Thoracic aorta (tissue), 2 donors: ENCODE results near the gene MRPS34. TPM values are rescaled to one million over a fixed set of nuclear protein-coding genes. Genes with fewer than 3 reads are reported as not detected.

ENCODE experiments used
- ATAC-seq: fragments of 150-250 bp; one replicate; pipeline ENCODE4 v1.8.0; 2017; ENCODE audit warnings: low read depth; ENCODE audit not compliant: insufficient number of reproducible peaks, low FRiP score
- DNase-seq: peaks from one replicate; pipeline ENCODE4 v3.0.0-alpha.2; 2020; ENCODE audit warnings: low spot score
- H3K27ac ChIP-seq, 2 donors: fragments of 200-600 bp; sonication (generic); 1 replicate in 1 of 2; 2 replicates in 1 of 2; pipeline ENCODE4 v1.5.1; 2016; ENCODE audit warnings: mild to moderate bottlenecking in 2 of 2, moderate library complexity in 2 of 2
- H3K27me3 ChIP-seq: fragments of 200-600 bp; sonication (generic); replicated peaks from 2 replicates; pipeline ENCODE4 v1.6.0; 2016; ENCODE audit warnings: mild to moderate bottlenecking; ENCODE audit not compliant: insufficient read depth
- H3K36me3 ChIP-seq: fragments of 200-600 bp; sonication (generic); one replicate; pipeline ENCODE4 v1.5.1; 2016
- H3K4me1 ChIP-seq, 2 donors: fragments of 200-600 bp; sonication (generic); 1 replicate in 1 of 2; 2 replicates in 1 of 2; pipeline versions ENCODE4 v1.5.1 to v1.6.0; 2016; ENCODE audit warnings: low read depth in 2 of 2, mild to moderate bottlenecking in 1 of 2; ENCODE audit not compliant: control insufficient read depth in 1 of 2
- H3K4me3 ChIP-seq: fragments of 200-600 bp; sonication (generic); 2 replicates; pipeline ENCODE4 v1.5.1; 2016; ENCODE audit warnings: mild to moderate bottlenecking
- H3K9me3 ChIP-seq: fragments of 200-600 bp; sonication (generic); 2 replicates; pipeline ENCODE4 v1.5.1; 2016
- CTCF ChIP-seq: fragments of 200-600 bp; sonication (generic); IDR thresholded peaks from one replicate; pipeline ENCODE4 v1.5.1; 2019; ENCODE audit warnings: antibody characterized with exemption
- total RNA-seq, 2 donors: library from RNA; depleted of rRNA; stranded (reverse); fragments of >200 nt; gene quantifications; one replicate each; pipeline versions ENCODE4 v1.1.0 to v1.2.3, GENCODE V29; 2016

The MRPS34 gene
- total RNA-seq: 10 to 100 TPM; 36.9 to 48.3 TPM

GRCh38 chr16:1772908-1773702 lies at the start of gene MRPS34:
MRPS34 (minus strand) TSS chr16:1773134; CDS start chr16:1773119, 15 bp downstream.
- no peak for DNase-seq
- peak within 1 kb of the TSS; percentile 84 to 92 for H3K27ac ChIP-seq
- H3K9me3 ChIP-seq: no peaks in the 10 kb centered on the region
- H3K4me1 ChIP-seq: peaks cover 15 to 41% of the 10 kb centered on the region in 2 donors
- H3K27me3 ChIP-seq: no peaks in the 10 kb centered on the region
- H3K36me3 ChIP-seq: peaks cover 30% of the 10 kb centered on the region
- peak; percentile 67 for TF ChIP-seq CTCF
- H3K4me3 ChIP-seq: peak within 1 kb of the TSS; percentile 95
- peak; percentile 35 for ATAC-seq

- Histone ChIP-seq H3K4me1 (peaks cover 8 to 23% of the 10 kb centered on the region in 2 donors), H3K9me3 (no peaks in the 10 kb centered on the region), H3K36me3 (peaks cover 50% of the 10 kb centered on the region), H3K27me3 (no peaks in the 10 kb centered on the region), H3K4me3 (no peak overlapping the region), H3K27ac (no peak overlapping the region)
- ATAC-seq: no peak
- DNase-seq: no peak
- no peak for TF ChIP-seq CTCF
Measured at GRCh38 chr16:1821861-1822611, 49.1 kb upstream of the MRPS34 start.

GRCh38 chr16:1820946-1821290 lies 48.0 kb upstream of the MRPS34 start:
- peaks cover 61% of the 10 kb centered on the region for H3K36me3 ChIP-seq
- H3K27ac ChIP-seq: no peak overlapping the region
- H3K27me3 ChIP-seq: no peaks in the 10 kb centered on the region
- no peak overlapping the region for H3K4me3 ChIP-seq
- H3K4me1 ChIP-seq: peaks cover 8 to 23% of the 10 kb centered on the region in 2 donors
- H3K9me3 ChIP-seq: no peaks in the 10 kb centered on the region
- no peak for DNase-seq
- no peak for TF ChIP-seq CTCF
- no peak for ATAC-seq

GRCh38 chr16:1820096-1820945 lies 47.4 kb upstream of the MRPS34 start:
- no peak for DNase-seq
- ATAC-seq: no peak
- H3K4me1 ChIP-seq: peaks cover 3 to 17% of the 10 kb centered on the region in 2 donors
- no peaks in the 10 kb centered on the region for H3K9me3 ChIP-seq
- H3K4me3 ChIP-seq: no peak overlapping the region
- no peaks in the 10 kb centered on the region for H3K27me3 ChIP-seq
- TF ChIP-seq CTCF: no peak
- peaks cover 61% of the 10 kb centered on the region for H3K36me3 ChIP-seq
- no peak overlapping the region for H3K27ac ChIP-seq
